Myocyte (in vitro differentiated cells): Measurements from ENCODE around the gene TGFB1I1. TPM values are rescaled to one million over a fixed set of nuclear protein-coding genes. Genes with fewer than 3 reads are reported as not detected.
A peak's percentile ranks its signal among the peaks of the same experiment; 100 is the strongest.

Source experiments
- DNase-seq: peaks from one replicate; pipeline ENCODE4 v3.0.0-alpha.2; 2012; ENCODE audit warnings: low read depth
- total RNA-seq: library from RNA; depleted of rRNA; stranded (reverse); fragments of >200 nt; gene quantifications from 2 replicates; pipeline ENCODE4 v1.2.3, GENCODE V29; 2014

The TGFB1I1 gene
- total RNA-seq, 1 donor from 2014 or later = 44.5 TPM

GRCh38 chr16:31451681-31452351, 20.1 kb upstream of the TGFB1I1 start:
- DNase-seq = peak; percentile 74

DNA sequence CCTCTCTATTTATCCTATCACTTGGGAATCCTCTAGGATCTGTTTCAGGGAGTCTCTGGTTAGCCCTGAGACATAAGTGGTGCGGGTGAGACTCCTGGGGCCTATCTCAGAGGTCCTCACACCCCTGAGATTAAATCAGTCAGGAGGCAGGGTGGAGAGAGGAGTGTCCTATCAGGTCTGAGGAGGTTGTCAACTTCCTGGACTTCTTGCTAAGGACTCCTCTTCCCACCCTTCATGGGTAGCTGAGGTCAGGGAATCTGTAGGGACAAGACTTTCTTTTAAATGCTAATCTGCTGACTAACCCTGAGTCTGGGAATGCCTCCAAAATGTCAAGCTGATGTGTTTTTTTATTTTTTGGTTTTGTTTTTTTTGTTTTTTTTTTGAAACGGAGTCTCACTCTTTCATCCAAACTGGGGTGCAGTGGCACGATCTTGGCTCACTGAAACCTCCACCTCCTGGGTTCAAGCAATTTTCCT, 19.3 kb upstream of the TGFB1I1 start:
- peak; percentile 84 for DNase-seq

DNA sequence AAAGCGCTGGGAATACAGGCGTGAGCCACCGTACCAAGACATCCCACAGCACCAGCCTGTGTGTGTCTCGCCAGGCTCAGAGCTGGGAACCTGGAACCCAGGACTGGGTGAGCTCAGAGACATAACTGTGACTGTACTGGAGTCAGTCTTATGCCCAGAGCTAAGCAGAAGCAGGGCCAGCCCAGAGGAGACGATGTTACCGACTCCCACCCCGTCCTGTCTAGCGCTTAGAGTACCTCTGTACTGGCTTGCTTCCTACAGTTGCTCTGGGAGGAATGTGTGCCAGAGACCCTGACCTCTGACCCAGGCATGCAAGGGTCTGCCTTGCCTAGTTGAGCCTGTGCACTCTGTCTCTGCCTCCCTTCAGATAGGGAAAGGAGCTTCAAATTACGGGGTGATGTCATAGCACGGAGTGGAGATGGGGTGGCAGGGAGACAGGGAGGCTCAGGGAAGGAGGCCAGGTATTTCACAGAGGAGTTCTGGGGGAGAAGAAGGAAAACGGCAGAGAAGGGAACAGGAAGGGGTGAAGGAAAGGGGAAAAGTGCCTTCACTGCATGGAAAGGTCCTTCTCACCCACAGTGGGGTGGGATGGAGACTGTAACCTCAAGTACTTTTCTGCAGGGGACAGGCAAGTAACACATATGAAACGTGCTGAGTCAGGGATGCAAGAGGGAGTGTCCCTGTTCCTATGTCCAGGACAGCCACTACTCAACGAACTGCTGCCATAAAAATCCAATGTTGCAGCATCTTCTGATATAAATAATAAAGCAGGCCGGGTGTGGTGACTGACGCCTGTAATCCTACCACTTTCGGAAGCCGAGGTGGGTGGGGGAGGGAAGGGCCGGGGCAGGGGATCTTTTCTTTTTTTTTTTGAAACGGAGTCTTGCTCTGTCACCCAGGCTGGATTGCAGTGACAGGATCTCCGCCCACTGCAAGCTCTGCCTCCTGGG, 18.4 kb upstream of the TGFB1I1 start:
- DNase-seq = peak; percentile 54

DNA sequence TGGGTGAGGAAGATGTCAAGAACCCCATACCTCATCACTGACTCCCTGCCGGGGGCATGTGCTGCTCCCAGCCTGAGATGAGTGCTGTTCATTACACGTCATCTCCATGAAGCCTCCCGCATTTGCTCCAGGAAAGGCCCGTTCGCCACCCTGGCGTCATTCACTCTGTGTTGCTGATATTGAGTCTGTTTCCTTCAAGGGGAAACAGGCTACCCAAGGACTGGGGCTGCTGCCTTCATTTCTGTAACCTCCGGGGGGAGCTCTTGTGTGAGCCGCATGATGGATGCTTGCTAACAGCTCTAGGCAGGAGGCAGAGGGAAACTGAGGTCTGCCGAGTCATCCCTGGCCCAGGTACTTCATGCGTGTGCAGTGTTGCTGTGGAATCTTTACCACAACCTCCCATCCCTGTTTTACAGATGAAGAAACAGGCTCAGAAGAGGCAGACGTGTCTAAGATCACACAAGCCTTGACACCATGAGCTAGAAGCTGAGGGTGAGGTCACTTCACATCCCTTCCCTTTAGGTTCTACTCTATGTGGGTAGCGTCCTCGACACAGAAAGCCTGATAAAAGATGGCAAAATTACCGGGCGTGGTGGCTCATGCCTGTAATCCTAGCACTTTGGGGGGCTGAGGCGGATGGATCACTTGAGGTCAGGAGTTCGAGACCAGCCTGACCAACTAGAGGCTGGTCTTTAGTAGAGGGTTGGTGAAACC, 16.2 kb upstream of the TGFB1I1 start:
- DNase-seq = no peak

GRCh38 chr16:31456988-31457360, 15.0 kb upstream of the TGFB1I1 start:
- no peak for DNase-seq

DNA sequence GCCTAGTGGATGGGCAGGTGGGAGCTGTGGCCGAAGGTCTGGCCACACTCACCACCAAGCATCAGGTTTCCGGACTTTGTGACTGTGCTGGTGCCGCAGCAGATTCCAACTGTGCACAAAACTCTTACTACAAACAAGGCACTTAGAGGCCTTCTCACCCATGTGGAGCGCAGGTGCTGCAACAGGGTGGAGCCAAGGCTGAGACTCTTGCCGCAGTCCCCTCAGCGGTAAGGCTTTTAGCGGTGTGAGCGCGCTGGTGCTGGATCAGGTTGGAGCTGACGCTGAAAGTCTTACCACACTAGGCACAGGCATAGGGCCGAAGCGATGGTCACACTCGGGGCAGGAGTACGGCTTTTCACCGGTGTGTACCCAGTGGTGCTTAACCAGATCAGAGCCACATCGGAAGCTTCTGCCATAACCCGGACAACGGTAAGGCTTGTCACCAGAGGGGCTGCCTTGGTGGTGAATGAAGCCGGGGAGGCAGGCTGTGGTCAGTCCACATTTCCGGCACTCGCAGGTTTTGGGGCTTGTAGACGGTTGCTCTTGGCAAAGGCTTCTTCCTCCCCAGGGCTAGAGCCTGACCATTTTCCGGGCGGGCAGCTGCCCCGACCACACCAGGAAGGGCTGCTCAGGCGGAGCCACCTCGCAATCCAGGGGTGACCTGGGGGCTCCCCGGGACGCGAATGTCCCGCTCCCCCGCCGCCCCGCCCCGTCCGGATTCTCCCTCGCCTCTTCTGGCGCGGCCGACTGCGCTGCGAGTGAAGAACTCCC, 13.7 kb upstream of the TGFB1I1 start:
- DNase-seq = peak; percentile 72

GRCh38 chr16:31458844-31459686, 12.9 kb upstream of the TGFB1I1 start, which contains the start of gene ARMC5:
ARMC5 (plus strand) TSS chr16:31459501; CDS start chr16:31459525, 24 bp downstream.
- peak; percentile 98 for DNase-seq

DNA sequence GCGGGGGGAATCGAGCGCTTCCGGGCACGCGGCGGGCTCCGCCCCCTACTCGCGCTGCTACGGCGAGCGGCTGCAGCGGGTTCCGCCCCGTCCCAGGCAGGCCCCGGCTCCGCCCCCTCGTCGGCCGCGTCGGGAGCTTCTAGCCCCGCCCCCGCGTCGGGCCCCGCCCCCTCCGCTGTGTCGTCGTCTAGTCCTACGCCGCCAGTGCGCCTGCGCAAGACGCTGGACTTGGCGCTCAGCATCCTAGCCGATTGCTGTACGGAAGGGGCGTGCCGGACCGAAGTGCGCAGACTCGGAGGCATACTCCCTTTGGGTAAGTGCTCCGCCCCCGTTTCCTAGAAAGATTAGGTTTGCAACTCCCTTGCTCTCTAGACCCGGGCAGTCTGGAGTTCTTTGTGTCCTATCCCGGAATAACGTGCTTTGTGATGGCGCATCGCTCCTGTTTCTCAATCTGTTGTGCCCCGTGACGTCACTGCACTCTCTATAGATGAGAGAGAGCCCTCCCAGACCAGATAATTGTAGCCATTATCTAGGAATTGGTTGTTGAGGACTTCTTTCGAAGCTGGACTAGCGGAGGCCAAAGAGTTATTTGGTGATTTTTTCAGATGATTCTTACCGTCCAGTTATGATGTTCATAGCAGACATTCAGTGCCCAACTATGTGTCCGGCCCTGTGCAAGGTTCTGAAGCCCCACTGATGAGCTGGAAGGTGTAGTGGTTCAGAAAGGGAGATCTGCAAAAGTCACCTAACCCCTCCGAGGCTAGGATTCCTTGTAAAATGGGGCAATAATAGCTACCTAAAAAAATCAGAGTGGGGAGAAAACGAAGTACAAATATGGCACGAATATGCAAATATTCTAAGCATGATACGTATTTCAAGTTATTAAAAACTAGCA, 12.0 kb upstream of the TGFB1I1 start:
- DNase-seq = peak; percentile 99

DNA sequence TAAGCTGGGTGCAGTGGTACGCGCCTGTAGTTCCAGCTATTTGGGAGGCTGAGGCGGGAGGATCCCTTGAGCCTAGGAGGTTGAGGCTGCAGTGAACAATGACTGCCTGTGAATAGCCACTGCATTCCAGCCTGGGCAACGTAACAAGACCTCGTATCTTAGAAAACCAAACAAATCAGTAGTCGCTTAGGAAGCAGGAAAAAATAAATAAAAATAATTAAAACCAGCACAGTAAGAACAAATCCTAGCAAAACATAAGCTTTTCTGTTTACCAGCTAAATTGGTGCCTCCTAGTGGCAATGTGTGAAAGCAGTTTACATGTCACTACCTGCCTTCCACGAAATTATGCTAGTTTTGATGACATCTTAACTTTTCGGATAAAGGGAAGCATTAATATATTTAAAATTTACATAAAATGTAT, 11.4 kb upstream of the TGFB1I1 start:
- DNase-seq = peak; percentile 45

GRCh38 chr16:31461201-31461920, 10.6 kb upstream of the TGFB1I1 start:
- no peak for DNase-seq

DNA sequence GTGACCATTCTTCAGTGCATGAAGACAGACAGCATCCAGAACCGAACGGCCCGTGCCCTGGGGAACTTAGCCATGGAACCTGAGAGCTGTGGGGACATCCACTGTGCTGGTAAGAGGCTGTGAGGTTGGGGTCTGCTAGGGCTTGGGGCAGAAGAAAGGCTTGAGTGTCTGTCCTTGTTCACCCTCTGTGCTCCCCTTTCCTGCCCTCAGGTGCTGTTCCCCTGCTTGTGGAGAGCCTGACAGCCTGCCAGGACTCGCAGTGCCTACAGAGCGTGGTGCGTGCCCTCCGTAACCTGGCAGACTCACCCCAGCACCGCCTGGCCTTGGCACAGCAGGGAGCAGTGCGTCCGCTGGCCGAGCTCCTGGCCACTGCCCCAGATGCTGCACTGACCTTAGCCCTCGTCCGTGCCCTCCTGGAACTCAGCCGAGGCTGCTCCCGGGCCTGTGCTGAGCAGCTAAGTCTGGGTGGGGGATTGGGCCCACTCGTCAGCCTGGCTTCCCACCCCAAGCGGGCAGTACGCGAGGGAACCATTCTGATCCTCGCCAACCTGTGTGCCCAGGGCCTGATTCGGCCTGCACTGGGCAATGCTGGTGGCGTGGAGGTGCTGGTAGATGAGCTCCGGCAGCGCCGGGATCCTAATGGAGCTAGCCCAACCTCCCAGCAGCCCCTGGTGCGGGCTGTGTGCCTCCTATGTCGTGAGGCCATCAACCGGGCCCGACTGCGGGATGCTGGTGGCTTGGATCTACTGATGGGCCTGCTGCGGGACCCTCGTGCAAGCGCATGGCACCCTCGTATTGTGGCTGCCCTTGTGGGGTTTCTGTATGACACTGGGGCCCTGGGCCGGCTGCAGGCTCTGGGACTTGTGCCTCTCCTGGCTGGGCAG, 9.8 kb upstream of the TGFB1I1 start:
- DNase-seq = no peak

DNA sequence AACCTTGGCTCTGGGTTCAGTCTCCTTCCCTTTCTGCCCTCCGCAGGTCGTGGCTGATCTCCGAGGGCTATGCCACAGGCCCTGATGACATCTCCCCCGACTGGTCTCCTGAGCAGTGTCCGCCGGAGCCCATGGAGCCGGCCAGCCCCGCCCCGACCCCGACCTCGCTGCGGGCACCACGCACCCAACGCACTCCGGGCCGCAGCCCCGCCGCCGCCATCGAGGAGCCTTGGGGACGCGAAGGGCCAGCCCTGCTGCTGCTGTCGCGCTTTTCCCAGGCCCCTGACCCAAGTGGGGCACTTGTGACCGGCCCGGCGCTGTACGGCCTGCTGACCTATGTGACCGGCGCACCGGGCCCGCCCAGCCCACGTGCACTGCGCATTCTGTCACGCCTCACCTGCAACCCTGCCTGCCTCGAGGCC, 7.6 kb upstream of the TGFB1I1 start:
- no peak for DNase-seq

DNA sequence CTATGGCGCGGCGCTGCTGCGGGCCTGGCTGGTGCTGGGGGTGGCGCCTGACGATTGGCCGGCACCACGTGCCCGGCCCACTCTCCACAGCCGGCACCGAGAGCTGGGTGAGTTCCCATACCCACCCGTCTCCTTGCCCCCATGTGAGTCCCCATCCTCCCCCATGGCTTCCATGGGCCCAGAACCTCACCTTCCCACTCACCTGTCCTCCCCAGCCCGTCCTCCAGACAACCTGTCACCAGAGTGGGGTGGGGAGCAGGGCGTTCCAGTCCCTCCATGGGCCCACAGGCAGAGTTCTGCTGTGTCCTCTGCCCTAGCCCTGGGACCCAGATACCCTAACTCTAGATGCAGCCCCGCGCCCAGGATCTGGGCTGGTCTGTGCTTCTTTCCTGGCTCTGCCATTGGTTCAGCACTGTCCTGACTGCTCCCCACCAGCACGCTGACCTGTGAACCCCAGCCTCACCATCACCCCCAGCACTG, 7.1 kb upstream of the TGFB1I1 start:
- DNase-seq = no peak

DNA sequence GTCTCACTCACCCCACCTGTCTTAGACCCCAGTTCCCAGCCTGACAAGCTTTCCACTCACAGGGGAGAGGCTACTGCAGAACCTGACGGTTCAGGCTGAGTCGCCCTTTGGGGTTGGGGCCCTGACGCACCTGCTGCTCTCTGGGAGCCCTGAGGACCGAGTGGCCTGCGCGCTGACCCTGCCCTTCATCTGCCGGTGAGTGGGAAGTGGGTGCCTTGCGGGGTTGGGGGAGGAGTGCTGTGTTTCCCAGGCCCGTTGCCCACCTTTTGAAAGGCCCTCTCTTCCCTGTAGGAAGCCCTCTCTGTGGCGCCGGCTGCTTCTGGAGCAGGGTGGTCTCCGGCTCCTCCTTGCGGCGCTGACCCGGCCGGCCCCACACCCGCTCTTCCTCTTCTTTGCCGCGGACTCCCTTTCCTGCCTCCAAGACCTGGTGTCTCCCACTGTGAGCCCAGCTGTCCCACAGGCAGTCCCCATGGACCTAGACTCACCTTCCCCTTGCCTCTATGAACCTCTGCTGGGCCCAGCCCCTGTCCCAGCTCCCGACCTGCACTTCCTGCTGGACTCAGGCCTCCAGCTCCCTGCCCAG, 6.1 kb upstream of the TGFB1I1 start:
- DNase-seq = no peak

DNA sequence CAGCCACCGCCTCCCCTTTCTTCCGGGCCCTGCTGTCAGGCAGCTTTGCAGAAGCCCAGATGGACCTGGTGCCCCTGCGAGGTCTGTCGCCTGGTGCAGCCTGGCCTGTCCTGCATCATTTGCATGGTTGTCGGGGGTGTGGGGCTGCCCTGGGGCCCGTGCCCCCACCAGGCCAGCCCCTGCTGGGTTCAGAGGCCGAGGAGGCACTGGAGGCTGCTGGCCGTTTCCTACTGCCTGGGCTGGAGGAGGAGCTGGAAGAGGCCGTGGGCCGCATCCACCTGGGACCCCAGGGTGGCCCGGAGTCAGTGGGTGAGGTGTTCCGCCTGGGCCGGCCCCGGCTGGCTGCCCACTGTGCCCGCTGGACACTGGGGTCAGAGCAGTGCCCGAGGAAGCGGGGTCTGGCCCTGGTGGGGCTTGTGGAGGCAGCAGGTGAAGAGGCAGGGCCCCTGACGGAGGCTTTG, 5.5 kb upstream of the TGFB1I1 start:
- DNase-seq = no peak

GRCh38 chr16:31467151-31467773, 4.7 kb upstream of the TGFB1I1 start:
- peak; percentile 37 for DNase-seq
